ENCODE results near the gene RNF144A. TPM values are rescaled to one million over a fixed set of nuclear protein-coding genes. Genes with fewer than 3 reads are reported as not detected.

Gene RNF144A
- total RNA-seq, 1 experiment from 2014 or later: 3.0 TPM

GRCh38 chr2:6990871-6991270, 73.7 kb downstream of the RNF144A start:
- Histone ChIP-seq H3K27me3 (replicated peaks; ENCODE audit: control insufficient read depth, insufficient read depth, low read length) (no peaks in the 10 kb centered on the region), H3K4me3 (ENCODE audit: low read depth, low read length) (no peak overlapping the region), H3K4me1 (no peaks in the 10 kb centered on the region), H3K36me3 (ENCODE audit: control insufficient read depth, insufficient read depth, low read length) (no peaks in the 10 kb centered on the region), H3K9me3 (no peaks in the 10 kb centered on the region)
- TF ChIP-seq, protein P1, sequence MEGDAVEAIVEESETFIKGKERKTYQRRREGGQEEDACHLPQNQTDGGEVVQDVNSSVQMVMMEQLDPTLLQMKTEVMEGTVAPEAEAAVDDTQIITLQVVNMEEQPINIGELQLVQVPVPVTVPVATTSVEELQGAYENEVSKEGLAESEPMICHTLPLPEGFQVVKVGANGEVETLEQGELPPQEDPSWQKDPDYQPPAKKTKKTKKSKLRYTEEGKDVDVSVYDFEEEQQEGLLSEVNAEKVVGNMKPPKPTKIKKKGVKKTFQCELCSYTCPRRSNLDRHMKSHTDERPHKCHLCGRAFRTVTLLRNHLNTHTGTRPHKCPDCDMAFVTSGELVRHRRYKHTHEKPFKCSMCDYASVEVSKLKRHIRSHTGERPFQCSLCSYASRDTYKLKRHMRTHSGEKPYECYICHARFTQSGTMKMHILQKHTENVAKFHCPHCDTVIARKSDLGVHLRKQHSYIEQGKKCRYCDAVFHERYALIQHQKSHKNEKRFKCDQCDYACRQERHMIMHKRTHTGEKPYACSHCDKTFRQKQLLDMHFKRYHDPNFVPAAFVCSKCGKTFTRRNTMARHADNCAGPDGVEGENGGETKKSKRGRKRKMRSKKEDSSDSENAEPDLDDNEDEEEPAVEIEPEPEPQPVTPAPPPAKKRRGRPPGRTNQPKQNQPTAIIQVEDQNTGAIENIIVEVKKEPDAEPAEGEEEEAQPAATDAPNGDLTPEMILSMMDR (IDR thresholded peaks at IDR 0.05; ENCODE audit: insufficient read depth in 1 of 2, low read depth in 1 of 2, low read length in 1 of 2, severe bottlenecking in 1 of 2, unreplicated experiment in 1 of 2): no peak
- POLR2A ChIA-PET: no interaction called here
- H3K27ac Mint-ChIP-seq (ENCODE audit: unreplicated experiment): no peak overlapping the region
- H3K36me3 Mint-ChIP-seq (ENCODE audit: insufficient read depth, unreplicated experiment): no peaks in the 10 kb centered on the region
- DNase-seq: no peak
- H3K27me3 Mint-ChIP-seq (ENCODE audit: insufficient read depth, unreplicated experiment): no peaks in the 10 kb centered on the region
- BruUV-seq (replicated peaks): no TSS peak
- intact Hi-C loops (cut with micrococcal nuclease; ENCODE audit: unreplicated experiment): no loop called here
- no peaks in the 10 kb centered on the region for H3K4me1 Mint-ChIP-seq (ENCODE audit: low read depth, unreplicated experiment)
- H3K4me3 Mint-ChIP-seq (ENCODE audit: unreplicated experiment): no peak overlapping the region
- CTCF ChIA-PET: no interaction called here
- H3K9me3 Mint-ChIP-seq (ENCODE audit: unreplicated experiment): peaks cover 9% of the 10 kb centered on the region

DNA sequence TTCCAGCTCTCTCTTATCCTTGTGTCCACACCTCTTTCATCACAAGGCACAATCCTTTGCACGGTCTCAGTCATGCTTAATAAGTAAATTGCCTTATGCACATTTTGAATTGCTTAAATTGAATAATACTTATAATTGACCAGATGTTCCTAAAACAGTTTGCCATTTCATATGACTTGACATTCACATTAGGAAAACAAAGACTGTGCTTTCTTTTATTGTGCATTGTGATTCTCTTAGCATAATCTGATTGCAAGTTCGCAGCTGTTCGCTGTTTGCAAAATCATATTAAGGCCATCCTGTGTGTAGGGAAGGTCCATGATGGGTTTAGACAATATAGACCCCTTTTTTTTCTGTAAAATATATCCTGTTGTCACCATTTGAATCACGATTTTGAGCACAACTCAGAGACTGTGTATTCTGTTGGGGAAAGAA, 75.6 kb downstream of the RNF144A start:
- ChIA-PET POLR2A (no interaction called here), CTCF (no interaction called here)
- Histone ChIP-seq H3K36me3 (ENCODE audit: control insufficient read depth, insufficient read depth, low read length) (no peaks in the 10 kb centered on the region), H3K4me1 (no peaks in the 10 kb centered on the region), H3K9me3 (no peaks in the 10 kb centered on the region), H3K4me3 (ENCODE audit: low read depth, low read length) (no peak overlapping the region), H3K27me3 (replicated peaks; ENCODE audit: control insufficient read depth, insufficient read depth, low read length) (no peaks in the 10 kb centered on the region)
- Mint-ChIP-seq H3K4me3 (ENCODE audit: unreplicated experiment) (no peak overlapping the region), H3K27me3 (ENCODE audit: insufficient read depth, unreplicated experiment) (no peaks in the 10 kb centered on the region), H3K36me3 (ENCODE audit: insufficient read depth, unreplicated experiment) (no peaks in the 10 kb centered on the region), H3K4me1 (ENCODE audit: low read depth, unreplicated experiment) (no peaks in the 10 kb centered on the region), H3K9me3 (ENCODE audit: unreplicated experiment) (peaks cover 9% of the 10 kb centered on the region), H3K27ac (ENCODE audit: unreplicated experiment) (no peak overlapping the region)
- TF ChIP-seq, protein P1 (IDR thresholded peaks at IDR 0.05; ENCODE audit: insufficient read depth in 1 of 2, low read depth in 1 of 2, low read length in 1 of 2, severe bottlenecking in 1 of 2, unreplicated experiment in 1 of 2): no peak
- BruUV-seq (replicated peaks): no TSS peak
- DNase-seq: no peak
- intact Hi-C loops (cut with micrococcal nuclease; ENCODE audit: unreplicated experiment): no loop called here

DNA sequence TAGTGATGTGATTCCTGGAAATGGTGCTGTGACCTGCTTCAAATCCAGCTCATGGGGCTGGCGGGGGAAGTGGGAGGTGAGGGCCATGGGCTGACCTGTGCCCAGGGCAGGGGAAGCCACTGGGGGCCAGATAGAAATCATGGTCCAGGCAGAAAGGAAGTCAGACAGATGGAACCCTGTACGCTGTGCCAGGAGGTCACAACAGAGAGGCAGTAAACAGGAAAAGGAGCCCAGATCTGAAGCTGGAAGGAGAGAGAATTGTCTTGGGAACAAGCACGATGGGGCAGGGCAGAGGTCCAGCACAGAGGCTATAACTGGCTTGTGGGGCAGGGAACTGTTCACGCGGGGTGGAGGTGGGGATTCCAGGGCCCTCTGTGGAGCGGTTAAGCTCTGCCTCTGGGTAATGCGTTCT, 76.0 kb downstream of the RNF144A start:
- H3K4me3 Mint-ChIP-seq (ENCODE audit: unreplicated experiment): no peak overlapping the region
- Histone ChIP-seq H3K4me1 (no peaks in the 10 kb centered on the region), H3K27me3 (replicated peaks; ENCODE audit: control insufficient read depth, insufficient read depth, low read length) (no peaks in the 10 kb centered on the region), H3K9me3 (no peaks in the 10 kb centered on the region), H3K36me3 (ENCODE audit: control insufficient read depth, insufficient read depth, low read length) (no peaks in the 10 kb centered on the region), H3K4me3 (ENCODE audit: low read depth, low read length) (no peak overlapping the region)
- TF ChIP-seq, protein P1 (IDR thresholded peaks at IDR 0.05; ENCODE audit: insufficient read depth in 1 of 2, low read depth in 1 of 2, low read length in 1 of 2, severe bottlenecking in 1 of 2, unreplicated experiment in 1 of 2): no peak
- DNase-seq: no peak
- H3K4me1 Mint-ChIP-seq (ENCODE audit: low read depth, unreplicated experiment): no peaks in the 10 kb centered on the region
- intact Hi-C loops (cut with micrococcal nuclease; ENCODE audit: unreplicated experiment): no loop called here
- H3K27me3 Mint-ChIP-seq (ENCODE audit: insufficient read depth, unreplicated experiment): no peaks in the 10 kb centered on the region
- no TSS peak for BruUV-seq (replicated peaks)
- H3K9me3 Mint-ChIP-seq (ENCODE audit: unreplicated experiment): peaks cover 9% of the 10 kb centered on the region
- POLR2A ChIA-PET: no interaction called here
- H3K27ac Mint-ChIP-seq (ENCODE audit: unreplicated experiment): no peak overlapping the region
- CTCF ChIA-PET: no interaction called here
- no peaks in the 10 kb centered on the region for H3K36me3 Mint-ChIP-seq (ENCODE audit: insufficient read depth, unreplicated experiment)
